Effector memory CD8-positive, alpha-beta T cell (primary cell): ENCODE measurements around the gene CRAMP1.

Experiments
- ATAC-seq: fragments of 150-1000 bp; cut with Tn5 transposase; replicated peaks from 2 replicates; pipeline ENCODE4 v1.10.0; 2021; ENCODE audit warnings: mild to moderate bottlenecking, moderate library complexity
- DNase-seq, 3 experiments: peaks; one replicate each; pipeline ENCODE4 v3.0.0; 2021
- H3K27ac Mint-ChIP-seq, 2 donors: one replicate each; pipeline ENCODE4 v1.8.0; 2022; ENCODE audit warnings: mild to moderate bottlenecking in 2 of 2, mixed read lengths in 2 of 2, moderate library complexity in 2 of 2
- H3K27me3 Mint-ChIP-seq, 2 donors: one replicate each; pipeline ENCODE4 v1.8.0; 2022; ENCODE audit warnings: mixed read lengths in 2 of 2
- H3K36me3 Mint-ChIP-seq: one replicate; pipeline ENCODE4 v1.8.0; 2022; ENCODE audit warnings: mild to moderate bottlenecking, moderate library complexity, mixed read lengths; ENCODE audit not compliant: insufficient read depth
- H3K4me1 Mint-ChIP-seq, 2 donors: one replicate each; pipeline ENCODE4 v1.8.0; 2022; ENCODE audit warnings: low read depth in 2 of 2, mixed read lengths in 2 of 2
- H3K4me3 Mint-ChIP-seq, 2 donors: one replicate each; pipeline ENCODE4 v1.8.0; 2022; ENCODE audit warnings: mild to moderate bottlenecking in 2 of 2, mixed read lengths in 2 of 2, moderate library complexity in 2 of 2
- H3K9me3 Mint-ChIP-seq, 2 donors: one replicate each; pipeline ENCODE4 v1.8.0; 2022; ENCODE audit warnings: mixed read lengths in 2 of 2

The CRAMP1 gene

GRCh38 chr16:1661826-1662225, 49.7 kb downstream of the CRAMP1 start:
- Mint-ChIP-seq H3K4me1 (peaks cover 0 to 2% of the 10 kb centered on the region in 2 donors), H3K4me3 (no peak overlapping the region), H3K36me3 (peaks cover 26% of the 10 kb centered on the region), H3K27me3 (no peaks in the 10 kb centered on the region), H3K9me3 (no peaks in the 10 kb centered on the region), H3K27ac (no peak overlapping the region)
- DNase-seq (no peak), ATAC-seq (no peak)

GRCh38 chr16:1662543-1662942, 50.4 kb downstream of the CRAMP1 start:
- DNase-seq (no peak), ATAC-seq (no peak)
- Mint-ChIP-seq H3K27ac (no peak overlapping the region), H3K9me3 (no peaks in the 10 kb centered on the region), H3K4me1 (peaks cover 0 to 2% of the 10 kb centered on the region in 2 donors), H3K36me3 (peaks cover 22% of the 10 kb centered on the region), H3K27me3 (no peaks in the 10 kb centered on the region), H3K4me3 (no peak overlapping the region)

DNA sequence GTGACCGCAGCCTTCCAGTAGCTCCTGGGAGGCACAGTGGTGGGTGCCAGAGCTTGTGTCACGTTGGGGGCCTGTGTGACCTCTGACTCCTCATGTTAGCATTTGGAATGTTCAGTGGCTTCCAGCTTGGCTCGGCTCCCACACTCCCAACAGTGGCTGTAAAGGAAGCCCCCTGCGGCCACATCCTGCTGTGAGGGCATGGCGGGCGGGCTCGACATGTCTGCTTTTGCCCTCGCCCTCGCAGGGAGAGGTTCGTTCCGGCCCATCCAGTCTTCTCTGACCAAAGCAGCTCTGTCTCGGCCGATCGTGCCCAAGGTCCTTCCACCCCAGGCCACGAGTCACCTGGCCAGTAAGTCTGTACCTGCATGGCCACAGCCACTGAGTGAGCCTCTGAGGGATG, 53.7 kb downstream of the CRAMP1 start:
- ATAC-seq, result no peak

GRCh38 chr16:1666316-1666715, 54.2 kb downstream of the CRAMP1 start:
- Mint-ChIP-seq H3K36me3 (peaks cover 37% of the 10 kb centered on the region), H3K9me3 (no peaks in the 10 kb centered on the region), H3K27ac (no peak overlapping the region), H3K4me1 (no peaks in the 10 kb centered on the region), H3K27me3 (no peaks in the 10 kb centered on the region), H3K4me3 (no peak overlapping the region)
- no peak for DNase-seq
- no peak for ATAC-seq

More for the DNA sequence above, 53.7 kb downstream of the CRAMP1 start:
- no peak overlapping the region for H3K4me3 Mint-ChIP-seq
- DNase-seq, result no peak
- H3K36me3 Mint-ChIP-seq, result peaks cover 32% of the 10 kb centered on the region
- H3K4me1 Mint-ChIP-seq, result no peaks in the 10 kb centered on the region
- H3K27me3 Mint-ChIP-seq, result no peaks in the 10 kb centered on the region
- no peaks in the 10 kb centered on the region for H3K9me3 Mint-ChIP-seq
- H3K27ac Mint-ChIP-seq, result no peak overlapping the region

- no peaks in the 10 kb centered on the region for H3K9me3 Mint-ChIP-seq
- H3K36me3 Mint-ChIP-seq, result peaks cover 36% of the 10 kb centered on the region
- no peak overlapping the region for H3K4me3 Mint-ChIP-seq
- H3K27ac Mint-ChIP-seq, result peak overlapping the region in 1 of 2 donors; percentile 46
- DNase-seq, result no peak
- no peak for ATAC-seq
- H3K4me1 Mint-ChIP-seq, result no peaks in the 10 kb centered on the region
- H3K27me3 Mint-ChIP-seq, result no peaks in the 10 kb centered on the region
These were observed 55.1 kb downstream of the CRAMP1 start for GRCh38 chr16:1667271-1667670.

DNA sequence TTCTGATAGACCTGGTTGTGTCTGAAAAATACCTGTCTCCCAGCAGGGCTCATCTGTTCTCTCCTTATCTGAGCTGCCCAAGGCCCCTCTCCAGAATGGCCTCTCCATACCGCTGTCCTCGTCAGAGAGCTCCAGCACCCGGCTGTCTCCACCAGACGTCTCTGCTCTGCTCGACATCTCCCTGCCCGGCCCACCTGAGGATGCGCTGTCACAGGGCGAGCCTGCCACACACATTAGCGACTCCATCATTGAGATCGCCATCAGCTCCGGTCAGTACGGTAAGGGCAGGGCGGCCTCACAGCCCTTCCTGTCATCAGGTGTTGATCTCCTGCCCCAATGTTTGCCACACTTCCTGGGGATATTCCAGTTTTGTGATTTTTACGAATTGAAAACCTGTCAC, 55.8 kb downstream of the CRAMP1 start:
- Mint-ChIP-seq H3K4me3 (no peak overlapping the region), H3K27me3 (no peaks in the 10 kb centered on the region), H3K36me3 (peaks cover 33% of the 10 kb centered on the region), H3K4me1 (no peaks in the 10 kb centered on the region), H3K27ac (no peak overlapping the region), H3K9me3 (no peaks in the 10 kb centered on the region)
- ATAC-seq (no peak), DNase-seq (no peak)

- H3K4me3 Mint-ChIP-seq, result no peak overlapping the region
- no peaks in the 10 kb centered on the region for H3K9me3 Mint-ChIP-seq
- no peaks in the 10 kb centered on the region for H3K4me1 Mint-ChIP-seq
- ATAC-seq (no peak), DNase-seq (no peak)
- H3K27me3 Mint-ChIP-seq, result no peaks in the 10 kb centered on the region
- H3K36me3 Mint-ChIP-seq, result peaks cover 28% of the 10 kb centered on the region
- no peak overlapping the region for H3K27ac Mint-ChIP-seq
These were observed 56.6 kb downstream of the CRAMP1 start for GRCh38 chr16:1668612-1669319.

DNA sequence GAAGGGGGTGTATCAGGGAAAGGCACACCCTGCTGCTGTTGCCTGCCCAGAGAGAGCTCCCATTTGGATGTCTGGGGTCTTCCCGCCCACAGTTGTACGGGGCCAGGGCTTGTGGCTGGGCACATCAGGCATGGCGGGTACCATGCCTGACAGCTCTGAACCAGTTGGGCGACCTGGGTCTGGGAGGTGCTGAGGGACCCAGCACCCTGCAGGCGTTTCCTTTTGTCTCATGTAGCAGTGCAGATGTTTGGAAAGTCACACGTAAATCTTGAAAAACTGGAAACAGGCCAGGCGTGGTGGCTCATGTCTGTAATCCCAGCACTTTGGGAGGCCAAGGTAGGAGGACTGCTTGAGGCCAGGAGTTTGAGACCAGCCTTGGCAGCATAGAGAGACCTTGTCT, 57.5 kb downstream of the CRAMP1 start:
- H3K27ac Mint-ChIP-seq, result no peak overlapping the region
- DNase-seq (no peak), ATAC-seq (no peak)
- H3K36me3 Mint-ChIP-seq, result peaks cover 26% of the 10 kb centered on the region
- H3K4me1 Mint-ChIP-seq, result no peaks in the 10 kb centered on the region
- H3K4me3 Mint-ChIP-seq, result no peak overlapping the region
- no peaks in the 10 kb centered on the region for H3K9me3 Mint-ChIP-seq
- H3K27me3 Mint-ChIP-seq, result no peaks in the 10 kb centered on the region

DNA sequence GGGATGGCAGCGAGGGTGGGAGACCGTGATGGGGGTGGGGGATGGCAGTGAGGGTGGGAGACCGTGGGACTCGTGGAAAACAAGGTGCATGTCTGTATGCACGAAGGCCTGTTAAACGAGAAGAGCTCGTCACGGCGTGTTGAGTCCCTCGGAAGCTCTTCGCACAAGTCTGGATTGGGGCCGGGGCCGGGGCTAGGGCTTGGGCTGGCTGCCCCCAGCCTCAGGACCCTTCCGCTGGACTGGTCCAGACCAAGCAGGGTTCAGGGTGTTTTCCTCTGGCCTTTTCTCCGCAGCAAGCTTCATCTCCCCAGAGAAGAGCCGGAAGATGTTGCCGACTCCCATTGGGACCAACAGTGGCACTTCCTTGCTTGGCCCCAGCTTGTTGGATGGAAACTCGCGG, 58.2 kb downstream of the CRAMP1 start:
- H3K27me3 Mint-ChIP-seq, result no peaks in the 10 kb centered on the region
- H3K4me1 Mint-ChIP-seq, result peaks cover 0 to 1% of the 10 kb centered on the region in 2 donors
- ATAC-seq (no peak), DNase-seq (no peak)
- no peaks in the 10 kb centered on the region for H3K9me3 Mint-ChIP-seq
- H3K36me3 Mint-ChIP-seq, result peaks cover 23% of the 10 kb centered on the region
- no peak overlapping the region for H3K27ac Mint-ChIP-seq
- H3K4me3 Mint-ChIP-seq, result no peak overlapping the region

GRCh38 chr16:1670866-1671265, 58.7 kb downstream of the CRAMP1 start:
- H3K27me3 Mint-ChIP-seq, result no peaks in the 10 kb centered on the region
- H3K4me1 Mint-ChIP-seq, result peaks cover 0 to 1% of the 10 kb centered on the region in 2 donors
- H3K27ac Mint-ChIP-seq, result peak overlapping the region in 1 of 2 donors; percentile 8
- DNase-seq (no peak), ATAC-seq (no peak)
- no peak overlapping the region for H3K4me3 Mint-ChIP-seq
- peaks cover 23% of the 10 kb centered on the region for H3K36me3 Mint-ChIP-seq
- no peaks in the 10 kb centered on the region for H3K9me3 Mint-ChIP-seq

DNA sequence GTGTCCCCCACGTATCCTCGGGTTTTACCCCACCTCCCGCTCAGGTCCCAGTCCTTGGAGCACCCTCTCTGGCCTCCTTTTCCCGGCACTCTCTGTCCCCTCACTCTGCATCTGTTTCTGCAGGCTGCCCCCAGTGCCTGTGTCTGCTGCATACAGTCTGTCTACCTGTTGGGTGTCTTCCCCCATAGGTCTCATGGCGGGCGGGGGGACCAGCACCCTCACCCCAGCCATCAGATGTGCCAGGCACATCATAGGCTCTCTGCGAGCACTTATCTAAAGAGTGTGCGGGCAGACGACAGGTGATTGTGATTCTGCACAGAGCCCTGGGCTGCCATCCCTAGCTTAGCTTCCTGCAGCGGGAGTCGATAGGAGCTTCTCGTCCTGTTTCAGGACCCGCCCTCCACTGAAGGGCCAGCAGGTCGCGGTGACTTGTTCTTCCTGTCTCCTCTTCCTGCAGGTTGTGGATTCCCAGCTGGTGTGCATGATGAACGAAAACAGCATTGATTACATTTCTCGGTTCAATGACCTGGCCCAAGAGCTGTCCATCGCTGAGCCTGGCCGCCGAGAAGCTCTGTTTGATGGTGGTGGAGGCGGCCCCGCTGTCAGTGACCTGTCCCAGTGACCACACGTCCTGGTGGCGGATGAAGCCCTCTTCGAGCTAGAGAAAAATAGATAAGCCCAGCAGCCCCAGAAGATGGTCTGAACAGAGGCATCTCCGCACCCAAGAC, 61.4 kb downstream of the CRAMP1 start:
- Mint-ChIP-seq H3K4me1 (peaks cover 5 to 7% of the 10 kb centered on the region in 2 donors), H3K4me3 (no peak overlapping the region), H3K27me3 (no peaks in the 10 kb centered on the region), H3K9me3 (no peaks in the 10 kb centered on the region), H3K36me3 (peaks cover 27% of the 10 kb centered on the region), H3K27ac (peak overlapping the region in 1 of 2 donors; percentile 83)
- ATAC-seq, result no peak
- no peak for DNase-seq

- Mint-ChIP-seq H3K4me1 (peaks cover 11 to 12% of the 10 kb centered on the region in 2 donors), H3K4me3 (no peak overlapping the region), H3K27ac (no peak overlapping the region), H3K36me3 (peaks cover 23% of the 10 kb centered on the region), H3K27me3 (no peaks in the 10 kb centered on the region), H3K9me3 (no peaks in the 10 kb centered on the region)
- no peak for ATAC-seq
- no peak for DNase-seq
These were observed 62.1 kb downstream of the CRAMP1 start for GRCh38 chr16:1674306-1674705.

DNA sequence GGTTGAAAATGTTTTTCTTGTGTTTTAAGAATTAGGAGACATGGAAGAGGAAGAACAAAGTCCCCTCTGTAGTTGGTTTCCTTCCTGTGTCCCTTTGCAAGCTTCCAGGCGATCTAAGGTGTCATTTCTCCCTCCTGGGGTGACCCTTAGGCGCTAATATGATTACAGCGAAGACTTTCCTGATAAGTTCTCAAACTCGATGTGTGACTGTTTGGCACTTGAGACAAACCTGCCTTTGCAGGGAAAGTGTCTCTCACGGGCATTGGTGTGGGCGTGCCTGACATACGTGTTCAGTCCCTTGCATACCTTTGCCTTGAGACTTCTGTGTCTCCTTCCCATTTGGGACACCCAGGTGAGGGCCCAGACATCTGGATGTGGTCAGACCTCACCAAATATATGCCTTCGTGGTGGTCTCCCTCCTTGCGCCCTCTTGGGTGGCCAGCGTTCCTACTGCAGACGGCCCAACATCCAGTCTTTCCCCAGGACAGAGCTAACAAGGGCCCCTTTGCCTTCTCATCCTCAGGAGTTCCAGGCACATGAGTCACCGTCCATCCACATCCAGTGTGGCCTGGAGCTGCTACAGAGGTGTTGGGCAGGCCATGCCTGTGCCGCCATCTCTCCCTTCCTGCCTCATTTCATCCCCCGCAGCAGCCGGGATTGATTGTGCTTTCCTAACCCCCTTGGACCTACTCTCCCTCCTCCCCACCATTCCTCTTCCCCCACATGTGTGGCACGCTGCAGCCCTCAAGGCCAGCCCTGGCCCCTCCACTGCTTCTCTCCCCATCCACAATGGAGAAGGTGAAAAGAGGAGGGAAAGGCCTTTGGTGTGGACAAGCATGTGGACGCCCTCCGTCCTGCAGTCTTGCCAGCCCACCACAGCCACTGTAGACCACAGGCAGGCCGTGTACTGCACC, 62.8 kb downstream of the CRAMP1 start:
- H3K4me3 Mint-ChIP-seq, result no peak overlapping the region
- no peak for DNase-seq
- no peaks in the 10 kb centered on the region for H3K9me3 Mint-ChIP-seq
- peaks cover 11 to 12% of the 10 kb centered on the region in 2 donors for H3K4me1 Mint-ChIP-seq
- H3K27me3 Mint-ChIP-seq, result no peaks in the 10 kb centered on the region
- H3K27ac Mint-ChIP-seq, result no peak overlapping the region
- H3K36me3 Mint-ChIP-seq, result peaks cover 16% of the 10 kb centered on the region
- no peak for ATAC-seq
